HEK293 (cell line): ENCODE results near the gene KIAA0586.
A peak's percentile ranks its signal among the peaks of the same experiment; 100 is the strongest.

ENCODE experiments used
- CTCF ChIA-PET: fragments of 350-600 bp; formaldehyde crosslinking; extraction: SDS; loops from one replicate; lab custom pipeline; 2021; ENCODE audit warnings: antibody characterized with exemption; lab: Yijun Ruan, JAX
- POLR2A ChIA-PET: fragments of 300-600 bp; formaldehyde crosslinking; extraction: SDS; loops from one replicate; lab custom pipeline; 2020; ENCODE audit warnings: antibody characterized with exemption, inconsistent platforms; lab: Yijun Ruan, JAX
- H3K27ac ChIP-seq: fragments of 200-500 bp; sonication (Bioruptor generic); 2 replicates; pipeline ENCODE4 v1.5.1; 2014; ENCODE audit warnings: low read depth, low read length, control low read depth, inconsistent platforms; ENCODE audit errors: extremely low read depth
- H3K36me3 ChIP-seq, 2 experiments: fragments of 200-500 bp in 1 of 2; sonication (Bioruptor generic) in 1 of 2; 1 replicate in 1 of 2; 2 replicates in 1 of 2; pipeline ENCODE4 v1.5.1; 2014 to 2017; ENCODE audit warnings: inconsistent platforms in 2 of 2, low read length in 2 of 2; ENCODE audit not compliant: control insufficient read depth in 2 of 2, insufficient read depth in 1 of 2
- H3K4me1 ChIP-seq: fragments of 200-500 bp; sonication (Bioruptor generic); 2 replicates; pipeline ENCODE4 v1.5.1; 2014; ENCODE audit warnings: mild to moderate bottlenecking, low read length, inconsistent platforms; ENCODE audit not compliant: control insufficient read depth, insufficient read depth
- H3K4me3 ChIP-seq: 2 replicates; pipeline ENCODE4 v1.5.1; 2011; ENCODE audit warnings: low read depth, mild to moderate bottlenecking, control low read depth, low read length, moderate library complexity
- H3K9me3 ChIP-seq: fragments of 200-500 bp; sonication (Bioruptor generic); 2 replicates; pipeline ENCODE4 v1.5.1; 2014; ENCODE audit warnings: low read depth, low read length, inconsistent platforms; ENCODE audit not compliant: control insufficient read depth, insufficient read depth
- SP2 ChIP-seq: fragments of 450-650 bp; formaldehyde crosslinking; IDR thresholded peaks from 2 replicates; pipeline ENCODE4 v1.5.1; 2016; ENCODE audit warnings: missing biosample characterization, missing genetic modification characterization
- TRIM28 ChIP-seq: IDR thresholded peaks from 2 replicates; pipeline ENCODE4 v1.6.1; 2011; ENCODE audit warnings: low read length, control low read depth, borderline replicate concordance
- ZBTB20 ChIP-seq: fragments of 450-650 bp; formaldehyde crosslinking; IDR thresholded peaks from 2 replicates; pipeline ENCODE4 v1.5.1; 2016; ENCODE audit warnings: missing biosample characterization, missing genetic modification characterization
- ZBTB8A ChIP-seq: fragments of 450-650 bp; formaldehyde crosslinking; IDR thresholded peaks from 2 replicates; pipeline ENCODE4 v1.5.1; 2016; ENCODE audit warnings: missing biosample characterization, missing genetic modification characterization
- ZNF140 ChIP-seq: fragments of 450-650 bp; formaldehyde crosslinking; IDR thresholded peaks from 2 replicates; pipeline ENCODE4 v1.5.1; 2016; ENCODE audit warnings: missing biosample characterization, missing genetic modification characterization
- ZNF184 ChIP-seq: fragments of 450-650 bp; IDR thresholded peaks from 2 replicates; pipeline ENCODE4 v1.5.1; 2018; ENCODE audit warnings: missing biosample characterization, mild to moderate bottlenecking, missing genetic modification characterization
- ZNF2 ChIP-seq: fragments of 450-650 bp; formaldehyde crosslinking; IDR thresholded peaks from 2 replicates; pipeline ENCODE4 v1.5.1; 2016; ENCODE audit warnings: missing biosample characterization, missing genetic modification characterization
- ZNF335 ChIP-seq: fragments of 450-650 bp; formaldehyde crosslinking; conservative IDR thresholded peaks from 2 replicates; pipeline ENCODE4 v1.5.1; 2016; ENCODE audit warnings: missing biosample characterization, missing genetic modification characterization
- ZNF561 ChIP-seq: fragments of 450-650 bp; IDR thresholded peaks from 2 replicates; pipeline ENCODE4 v1.5.1; 2018; ENCODE audit warnings: missing biosample characterization, missing genetic modification characterization, borderline replicate concordance
- ZNF600 ChIP-seq: fragments of 450-650 bp; formaldehyde crosslinking; IDR thresholded peaks from 2 replicates; pipeline ENCODE4 v1.5.1; 2016; ENCODE audit warnings: missing biosample characterization, missing genetic modification characterization
- ZNF624 ChIP-seq: fragments of 450-650 bp; formaldehyde crosslinking; IDR thresholded peaks from 2 replicates; pipeline ENCODE4 v1.5.1; 2017; ENCODE audit warnings: missing biosample characterization, missing genetic modification characterization
- ZNF660 ChIP-seq: fragments of 450-650 bp; IDR thresholded peaks from 2 replicates; pipeline ENCODE4 v1.5.1; 2018; ENCODE audit warnings: missing biosample characterization, mild to moderate bottlenecking, missing genetic modification characterization
- ZNF843 ChIP-seq: fragments of 450-650 bp; formaldehyde crosslinking; IDR thresholded peaks from 2 replicates; pipeline ENCODE4 v1.5.1; 2016; ENCODE audit warnings: missing biosample characterization, missing genetic modification characterization
- ZXDB ChIP-seq: fragments of 450-650 bp; formaldehyde crosslinking; IDR thresholded peaks from 2 replicates; pipeline ENCODE4 v1.5.1; 2016; ENCODE audit warnings: missing biosample characterization, missing genetic modification characterization
- TF ChIP-seq, protein P1 (sequence below): fragments of 450-650 bp; formaldehyde crosslinking; conservative IDR thresholded peaks from 2 replicates; pipeline ENCODE4 v1.5.1; 2016; ENCODE audit warnings: low read depth, missing biosample characterization, missing genetic modification characterization
- TF ChIP-seq, protein P2 (sequence below): fragments of 450-650 bp; formaldehyde crosslinking; IDR thresholded peaks from 2 replicates; pipeline ENCODE4 v1.5.1; 2017; ENCODE audit warnings: missing biosample characterization, missing genetic modification characterization
- TF ChIP-seq, protein P3 (sequence below): fragments of 450-650 bp; formaldehyde crosslinking; IDR thresholded peaks from 2 replicates; pipeline ENCODE4 v1.5.1; 2016; ENCODE audit warnings: missing biosample characterization, missing genetic modification characterization
- TF ChIP-seq, protein P4 (sequence below): fragments of 450-650 bp; formaldehyde crosslinking; IDR thresholded peaks from 2 replicates; pipeline ENCODE4 v1.5.1; 2016; ENCODE audit warnings: missing biosample characterization, missing genetic modification characterization
- TF ChIP-seq, protein P5 (sequence below): fragments of 450-650 bp; IDR thresholded peaks from 2 replicates; pipeline ENCODE4 v1.5.1; 2018; ENCODE audit warnings: missing biosample characterization, missing genetic modification characterization

KIAA0586 gene

DNA sequence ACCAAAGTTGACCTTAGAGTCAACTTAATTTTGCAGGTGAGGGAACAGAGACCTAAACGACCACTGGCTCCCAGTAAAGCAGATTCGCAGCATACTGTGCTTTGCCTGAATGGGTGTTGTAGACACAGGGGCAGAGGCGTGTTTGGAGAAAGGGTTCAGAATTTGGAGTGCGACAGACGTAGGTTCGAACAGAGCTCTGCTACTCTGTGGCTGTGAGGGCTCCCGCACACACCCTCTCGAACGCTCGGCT is 32.0 kb upstream of the KIAA0586 start:
- Histone ChIP-seq H3K27ac (peak overlapping the region; percentile 84; the same call in 1 of the 2 replicates), H3K4me3 (peak overlapping the region; percentile 54), H3K36me3 (no peaks in the 10 kb centered on the region; a peak in 1 of 3 replicates), H3K4me1 (peaks cover 2% of the 10 kb centered on the region; the same call in 1 of the 2 replicates), H3K9me3 (no peaks in the 10 kb centered on the region)
- ChIA-PET CTCF (interaction anchor here (0.7 to 1.7 kb wide), 15 partner anchors 9 to 714 kb away, joined by 3 to 8 read pairs (median 4); partner anchors contain the start of gene TIMM9), POLR2A (interaction anchor here (1.1 to 1.2 kb wide), 2 partner anchors 54 to 97 kb away, joined by 3 to 6 read pairs; partner anchors contain the start of gene ARID4A)
- peak; percentile 18; the same call in 1 of the 2 replicates for TF ChIP-seq ZNF843
- 0 out of 2 replicates have a peak, but pooled peaks have one; percentile 13 for TF ChIP-seq ZXDB
- no peak for TF ChIP-seq SP2 (tag by site-specific recombination)
- 0 out of 2 replicates have a peak, but pooled peaks have one; percentile 45 for TF ChIP-seq ZNF2 (tag by site-specific recombination)
- TF ChIP-seq, protein P1, sequence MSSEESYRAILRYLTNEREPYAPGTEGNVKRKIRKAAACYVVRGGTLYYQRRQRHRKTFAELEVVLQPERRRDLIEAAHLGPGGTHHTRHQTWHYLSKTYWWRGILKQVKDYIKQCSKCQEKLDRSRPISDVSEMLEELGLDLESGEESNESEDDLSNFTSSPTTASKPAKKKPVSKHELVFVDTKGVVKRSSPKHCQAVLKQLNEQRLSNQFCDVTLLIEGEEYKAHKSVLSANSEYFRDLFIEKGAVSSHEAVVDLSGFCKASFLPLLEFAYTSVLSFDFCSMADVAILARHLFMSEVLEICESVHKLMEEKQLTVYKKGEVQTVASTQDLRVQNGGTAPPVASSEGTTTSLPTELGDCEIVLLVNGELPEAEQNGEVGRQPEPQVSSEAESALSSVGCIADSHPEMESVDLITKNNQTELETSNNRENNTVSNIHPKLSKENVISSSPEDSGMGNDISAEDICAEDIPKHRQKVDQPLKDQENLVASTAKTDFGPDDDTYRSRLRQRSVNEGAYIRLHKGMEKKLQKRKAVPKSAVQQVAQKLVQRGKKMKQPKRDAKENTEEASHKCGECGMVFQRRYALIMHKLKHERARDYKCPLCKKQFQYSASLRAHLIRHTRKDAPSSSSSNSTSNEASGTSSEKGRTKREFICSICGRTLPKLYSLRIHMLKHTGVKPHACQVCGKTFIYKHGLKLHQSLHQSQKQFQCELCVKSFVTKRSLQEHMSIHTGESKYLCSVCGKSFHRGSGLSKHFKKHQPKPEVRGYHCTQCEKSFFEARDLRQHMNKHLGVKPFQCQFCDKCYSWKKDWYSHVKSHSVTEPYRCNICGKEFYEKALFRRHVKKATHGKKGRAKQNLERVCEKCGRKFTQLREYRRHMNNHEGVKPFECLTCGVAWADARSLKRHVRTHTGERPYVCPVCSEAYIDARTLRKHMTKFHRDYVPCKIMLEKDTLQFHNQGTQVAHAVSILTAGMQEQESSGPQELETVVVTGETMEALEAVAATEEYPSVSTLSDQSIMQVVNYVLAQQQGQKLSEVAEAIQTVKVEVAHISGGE (tag by site-specific recombination) = 0 out of 2 replicates have a peak, but pooled peaks have one; percentile 11
- peak; percentile 83 for TF ChIP-seq ZNF600 (tag by site-specific recombination)
- no peak for TF ChIP-seq ZNF624
- peak; percentile 80 for TF ChIP-seq ZNF335 (tag by site-specific recombination)
- peak; percentile 15; the same call in 1 of the 2 replicates for TF ChIP-seq TRIM28

DNA sequence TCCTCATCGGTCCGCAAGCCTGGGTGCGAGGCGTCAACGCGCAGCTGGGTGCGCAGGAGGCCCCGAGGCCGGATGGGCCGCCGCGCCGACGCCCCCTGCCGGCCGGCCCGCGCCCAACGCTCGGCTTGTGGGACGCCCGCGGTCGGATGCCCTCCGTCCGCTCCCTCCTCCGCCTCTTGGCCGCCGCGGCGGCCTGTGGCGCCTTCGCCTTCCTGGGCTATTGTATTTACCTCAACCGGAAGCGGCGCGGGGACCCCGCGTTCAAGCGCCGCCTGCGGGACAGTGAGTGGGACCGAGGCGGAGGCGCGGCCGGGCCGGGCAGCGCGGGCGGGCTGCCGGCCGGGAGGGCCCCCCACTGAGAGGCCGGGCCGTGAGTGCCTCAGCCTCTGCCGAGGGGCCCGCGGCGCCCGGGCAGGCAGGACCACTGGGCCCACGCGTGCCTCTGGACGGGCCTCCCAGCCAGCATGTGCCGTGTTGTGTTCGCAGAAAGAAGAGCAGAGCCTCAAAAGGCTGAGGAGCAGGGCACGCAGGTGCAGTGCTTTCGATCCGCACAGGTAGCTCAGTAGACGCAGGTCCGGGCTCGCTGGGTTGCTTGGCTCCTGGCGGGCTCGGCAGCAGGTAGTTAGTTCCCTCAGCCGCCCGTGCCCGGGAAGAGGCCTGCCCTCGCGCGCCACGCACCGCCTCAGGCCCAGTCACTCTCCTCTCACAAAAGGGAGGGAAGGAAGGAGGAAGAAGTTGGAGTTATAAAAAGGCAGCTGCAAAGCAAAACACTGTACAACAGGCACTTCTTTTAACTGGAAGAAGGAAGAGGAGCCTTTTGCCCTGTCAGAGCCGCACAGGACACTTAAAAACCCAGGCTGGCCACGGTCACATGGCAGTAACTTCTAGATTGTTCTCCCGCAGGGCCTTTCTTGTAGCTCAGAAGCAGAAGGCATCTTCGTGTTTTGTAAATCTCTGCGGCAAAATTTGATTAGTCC is 31.4 kb upstream of the KIAA0586 start, which contains the start of gene TOMM20L:
TOMM20L (plus strand) TSS at position 119 of the 977 bp plus-strand sequence; CDS start at position 147, 28 bp downstream.
- CTCF ChIA-PET = interaction anchor here (0.6 to 1.7 kb wide), 19 partner anchors 9 to 1824 kb away, joined by 3 to 8 read pairs (median 4); partner anchors contain the start of gene TIMM9
- POLR2A ChIA-PET = interaction anchor here (1.1 to 1.2 kb wide), 3 partner anchors 31 to 98 kb away, joined by 3 to 6 read pairs (median 5); partner anchors contain the start of genes ARID4A, KIAA0586 and TIMM9
- peak within 1 kb of the TSS; percentile 84 for H3K27ac ChIP-seq
- H3K36me3 ChIP-seq = no peaks in the 10 kb centered on the region; a peak in 1 of 3 replicates
- peaks cover 2% of the 10 kb centered on the region; the same call in 1 of the 2 replicates for H3K4me1 ChIP-seq
- peak within 1 kb of the TSS; percentile 54 for H3K4me3 ChIP-seq
- H3K9me3 ChIP-seq = no peaks in the 10 kb centered on the region
- TF ChIP-seq, protein P1 (tag by site-specific recombination) = peak; percentile 10; the same call in 1 of the 2 replicates
- TF ChIP-seq, protein P2, sequence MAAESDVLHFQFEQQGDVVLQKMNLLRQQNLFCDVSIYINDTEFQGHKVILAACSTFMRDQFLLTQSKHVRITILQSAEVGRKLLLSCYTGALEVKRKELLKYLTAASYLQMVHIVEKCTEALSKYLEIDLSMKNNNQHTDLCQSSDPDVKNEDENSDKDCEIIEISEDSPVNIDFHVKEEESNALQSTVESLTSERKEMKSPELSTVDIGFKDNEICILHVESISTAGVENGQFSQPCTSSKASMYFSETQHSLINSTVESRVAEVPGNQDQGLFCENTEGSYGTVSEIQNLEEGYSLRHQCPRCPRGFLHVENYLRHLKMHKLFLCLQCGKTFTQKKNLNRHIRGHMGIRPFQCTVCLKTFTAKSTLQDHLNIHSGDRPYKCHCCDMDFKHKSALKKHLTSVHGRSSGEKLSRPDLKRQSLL (tag by site-specific recombination) = peak; percentile 12; the same call in 1 of the 2 replicates
- TF ChIP-seq, protein P3, sequence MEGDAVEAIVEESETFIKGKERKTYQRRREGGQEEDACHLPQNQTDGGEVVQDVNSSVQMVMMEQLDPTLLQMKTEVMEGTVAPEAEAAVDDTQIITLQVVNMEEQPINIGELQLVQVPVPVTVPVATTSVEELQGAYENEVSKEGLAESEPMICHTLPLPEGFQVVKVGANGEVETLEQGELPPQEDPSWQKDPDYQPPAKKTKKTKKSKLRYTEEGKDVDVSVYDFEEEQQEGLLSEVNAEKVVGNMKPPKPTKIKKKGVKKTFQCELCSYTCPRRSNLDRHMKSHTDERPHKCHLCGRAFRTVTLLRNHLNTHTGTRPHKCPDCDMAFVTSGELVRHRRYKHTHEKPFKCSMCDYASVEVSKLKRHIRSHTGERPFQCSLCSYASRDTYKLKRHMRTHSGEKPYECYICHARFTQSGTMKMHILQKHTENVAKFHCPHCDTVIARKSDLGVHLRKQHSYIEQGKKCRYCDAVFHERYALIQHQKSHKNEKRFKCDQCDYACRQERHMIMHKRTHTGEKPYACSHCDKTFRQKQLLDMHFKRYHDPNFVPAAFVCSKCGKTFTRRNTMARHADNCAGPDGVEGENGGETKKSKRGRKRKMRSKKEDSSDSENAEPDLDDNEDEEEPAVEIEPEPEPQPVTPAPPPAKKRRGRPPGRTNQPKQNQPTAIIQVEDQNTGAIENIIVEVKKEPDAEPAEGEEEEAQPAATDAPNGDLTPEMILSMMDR = 0 out of 2 replicates have a peak, but pooled peaks have one; percentile 8
- TF ChIP-seq ZNF561 (tag by site-specific recombination) = peak; percentile 71; the same call in 1 of the 2 replicates
- 0 out of 2 replicates have a peak, but pooled peaks have one; percentile 37 for TF ChIP-seq ZNF184 (tag by site-specific recombination)
- TF ChIP-seq, protein P4, sequence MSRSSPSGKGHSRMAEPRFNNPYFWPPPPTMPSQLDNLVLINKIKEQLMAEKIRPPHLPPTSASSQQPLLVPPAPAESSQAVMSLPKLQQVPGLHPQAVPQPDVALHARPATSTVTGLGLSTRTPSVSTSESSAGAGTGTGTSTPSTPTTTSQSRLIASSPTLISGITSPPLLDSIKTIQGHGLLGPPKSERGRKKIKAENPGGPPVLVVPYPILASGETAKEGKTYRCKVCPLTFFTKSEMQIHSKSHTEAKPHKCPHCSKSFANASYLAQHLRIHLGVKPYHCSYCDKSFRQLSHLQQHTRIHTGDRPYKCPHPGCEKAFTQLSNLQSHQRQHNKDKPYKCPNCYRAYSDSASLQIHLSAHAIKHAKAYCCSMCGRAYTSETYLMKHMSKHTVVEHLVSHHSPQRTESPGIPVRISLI = no peak
- TF ChIP-seq ZBTB8A (tag by site-specific recombination) = peak; percentile 26; the same call in 1 of the 2 replicates
- TF ChIP-seq ZNF660 (tag by site-specific recombination) = peak; percentile 81; the same call in 1 of the 2 replicates
- no peak for TF ChIP-seq ZNF140 (tag by site-specific recombination)
- TF ChIP-seq, protein P5, sequence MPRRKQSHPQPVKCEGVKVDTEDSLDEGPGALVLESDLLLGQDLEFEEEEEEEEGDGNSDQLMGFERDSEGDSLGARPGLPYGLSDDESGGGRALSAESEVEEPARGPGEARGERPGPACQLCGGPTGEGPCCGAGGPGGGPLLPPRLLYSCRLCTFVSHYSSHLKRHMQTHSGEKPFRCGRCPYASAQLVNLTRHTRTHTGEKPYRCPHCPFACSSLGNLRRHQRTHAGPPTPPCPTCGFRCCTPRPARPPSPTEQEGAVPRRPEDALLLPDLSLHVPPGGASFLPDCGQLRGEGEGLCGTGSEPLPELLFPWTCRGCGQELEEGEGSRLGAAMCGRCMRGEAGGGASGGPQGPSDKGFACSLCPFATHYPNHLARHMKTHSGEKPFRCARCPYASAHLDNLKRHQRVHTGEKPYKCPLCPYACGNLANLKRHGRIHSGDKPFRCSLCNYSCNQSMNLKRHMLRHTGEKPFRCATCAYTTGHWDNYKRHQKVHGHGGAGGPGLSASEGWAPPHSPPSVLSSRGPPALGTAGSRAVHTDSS (tag by site-specific recombination) = peak; percentile 6; the same call in 1 of the 2 replicates
- TF ChIP-seq ZBTB20 (tag by site-specific recombination) = peak; percentile 34; the same call in 1 of the 2 replicates
